Neural cell (in vitro differentiated cells): ENCODE measurements around the gene AFF3. TPM values are rescaled to one million over a fixed set of nuclear protein-coding genes. Genes with fewer than 3 reads are reported as not detected.

Experiments
- H2AFZ ChIP-seq: fragments of 200-600, 300-800 bp; sonication (generic), shearing (Covaris generic); 2 replicates; pipeline ENCODE4 v1.6.0; 2014; ENCODE audit warnings: low read depth, mild to moderate bottlenecking, antibody characterized with exemption, low read length, moderate library complexity
- H3F3A ChIP-seq: fragments of 200-600 bp; shearing (Covaris generic); 2 replicates; pipeline ENCODE4 v1.6.1; 2016; ENCODE audit warnings: mild to moderate bottlenecking, moderate library complexity, mixed read lengths, antibody characterized with exemption, low read length; ENCODE audit not compliant: insufficient read depth, poor library complexity, severe bottlenecking
- H3K27ac ChIP-seq: fragments of 200-600, 300-800 bp; sonication (generic), shearing (Covaris generic); 2 replicates; pipeline ENCODE4 v1.5.1; 2014; ENCODE audit warnings: mild to moderate bottlenecking, low read length, moderate library complexity
- H3K27me3 ChIP-seq: fragments of 300-800, 200-600 bp; sonication (generic), shearing (Covaris generic); 2 replicates; pipeline ENCODE4 v1.6.0; 2014; ENCODE audit warnings: mild to moderate bottlenecking, low read depth, low read length, moderate library complexity; ENCODE audit not compliant: insufficient read depth
- H3K36me3 ChIP-seq: fragments of 300-800, 200-600 bp; sonication (generic), shearing (Covaris generic); 2 replicates; pipeline ENCODE4 v1.5.1; 2014; ENCODE audit warnings: mild to moderate bottlenecking, antibody characterized with exemption, low read length, moderate library complexity; ENCODE audit not compliant: insufficient read depth
- H3K4me2 ChIP-seq: fragments of 300-800, 200-600 bp; sonication (generic), shearing (Covaris generic); 2 replicates; pipeline ENCODE4 v1.6.0; 2014; ENCODE audit warnings: mild to moderate bottlenecking, low read length
- H3K4me3 ChIP-seq: fragments of 300-800, 200-600 bp; sonication (generic), shearing (Covaris generic); 2 replicates; pipeline ENCODE4 v1.5.1; 2014; ENCODE audit warnings: mild to moderate bottlenecking, low read length, moderate library complexity
- H3K79me2 ChIP-seq: fragments of 200-600 bp; shearing (Covaris generic); replicated peaks from 2 replicates; pipeline ENCODE4 v1.6.0; 2014; ENCODE audit warnings: mild to moderate bottlenecking, low read length, moderate library complexity; ENCODE audit not compliant: insufficient read depth
- H3K9ac ChIP-seq: fragments of 300-800, 200-600 bp; sonication (generic), shearing (Covaris generic); 2 replicates; pipeline ENCODE4 v1.6.1; 2016; ENCODE audit warnings: mild to moderate bottlenecking, low read length, mixed read lengths
- H3K9me2 ChIP-seq: fragments of 200-600 bp; shearing (Covaris generic); 2 replicates; pipeline ENCODE4 v1.6.1; 2016; ENCODE audit warnings: mild to moderate bottlenecking, low read length, mixed read lengths; ENCODE audit not compliant: insufficient read depth
- H3K9me3 ChIP-seq: fragments of 200-600, 300-800 bp; sonication (generic), shearing (Covaris generic); 2 replicates; pipeline ENCODE4 v1.6.1; 2016; ENCODE audit warnings: mild to moderate bottlenecking, mixed run types, low read length, moderate library complexity, mixed read lengths
- H4K20me1 ChIP-seq: fragments of 200-600 bp; shearing (Covaris generic); 2 replicates; pipeline ENCODE4 v1.6.1; 2016; ENCODE audit warnings: mild to moderate bottlenecking, mixed run types; ENCODE audit not compliant: insufficient read depth
- CTCF ChIP-seq: fragments of 450-650 bp; IDR thresholded peaks from 2 replicates; pipeline ENCODE4 v1.5.1; 2014; ENCODE audit warnings: antibody characterized with exemption, mild to moderate bottlenecking, moderate library complexity; ENCODE audit not compliant: poor library complexity, severe bottlenecking
- EP300 ChIP-seq: fragments of 450-650 bp; conservative IDR thresholded peaks from 2 replicates; pipeline ENCODE4 v1.6.1; 2014; ENCODE audit warnings: antibody characterized with exemption, mild to moderate bottlenecking, moderate library complexity; ENCODE audit not compliant: poor library complexity, severe bottlenecking
- EZH2 ChIP-seq: fragments of 200-600, 300-800 bp; shearing (Covaris generic), sonication (generic); IDR thresholded peaks from 2 replicates; pipeline ENCODE4 v1.6.1; 2014; ENCODE audit warnings: antibody characterized with exemption, low read length, borderline replicate concordance, mild to moderate bottlenecking; ENCODE audit not compliant: insufficient read depth, poor library complexity, severe bottlenecking
- MXI1 ChIP-seq: fragments of 450-650 bp; conservative IDR thresholded peaks from 2 replicates; pipeline ENCODE4 v1.6.1; 2014; ENCODE audit warnings: antibody characterized with exemption, mild to moderate bottlenecking; ENCODE audit not compliant: poor library complexity, severe bottlenecking
- POLR2AphosphoS5 ChIP-seq: IDR thresholded peaks from 2 replicates; pipeline ENCODE4 v1.6.1; 2012
- RAD21 ChIP-seq: fragments of 450-650 bp; conservative IDR thresholded peaks from 2 replicates; pipeline ENCODE4 v1.6.1; 2014; ENCODE audit warnings: antibody characterized with exemption, mild to moderate bottlenecking, moderate library complexity
- SMC3 ChIP-seq: fragments of 450-650 bp; conservative IDR thresholded peaks from 2 replicates; pipeline ENCODE4 v1.6.1; 2014; ENCODE audit warnings: antibody characterized with exemption, mild to moderate bottlenecking, moderate library complexity; ENCODE audit not compliant: poor library complexity
- TAF1 ChIP-seq: IDR thresholded peaks from 2 replicates; pipeline ENCODE4 v1.6.1; 2012; ENCODE audit warnings: low read depth
- polyA plus RNA-seq: library from polyadenylated mRNA; depleted of rRNA; stranded (reverse); fragments of >200 nt; gene quantifications from 2 replicates; pipeline ENCODE4 v1.2.3, GENCODE V29; 2014
- TF ChIP-seq, protein P1 (sequence below): IDR thresholded peaks from 2 replicates; pipeline ENCODE4 v1.6.1; 2012; ENCODE audit warnings: borderline replicate concordance

The AFF3 gene
- polyA plus RNA-seq, 1 donor from 2014 or later: 5.1 TPM

DNA sequence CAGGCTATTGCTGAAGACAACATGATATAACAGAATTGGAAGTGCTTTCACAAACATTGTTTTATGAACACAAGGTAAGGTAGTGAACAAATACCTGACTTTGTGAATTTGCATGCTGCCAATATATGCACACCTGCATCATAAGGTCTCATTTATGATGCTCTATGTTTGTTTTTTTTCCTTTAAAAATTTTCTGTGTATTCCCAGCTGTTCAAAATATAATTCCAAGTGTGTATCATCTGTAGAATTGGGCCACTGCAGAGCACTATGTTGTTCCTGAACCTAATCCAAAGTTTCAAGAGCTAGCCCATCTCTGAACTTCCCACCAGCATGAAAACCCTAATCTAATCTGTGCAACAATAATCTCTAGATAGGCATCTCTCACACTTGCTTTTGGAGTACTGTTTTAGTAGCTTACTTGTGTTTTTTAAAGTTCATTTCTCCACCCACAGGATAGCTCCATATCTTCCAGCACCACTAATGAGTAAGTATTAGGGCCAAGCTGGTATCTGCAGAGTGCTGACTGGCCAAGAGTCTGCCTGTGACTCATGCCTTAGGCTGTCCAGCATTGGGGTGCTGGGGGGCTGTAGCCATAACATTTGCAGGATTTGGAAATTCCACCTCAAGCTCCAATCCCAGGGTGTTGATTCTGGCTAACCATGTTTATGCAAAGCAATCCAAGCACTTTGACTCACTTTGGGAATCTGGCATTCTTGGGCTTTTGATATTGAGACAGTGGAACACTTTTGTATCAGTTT lies 444.4 kb downstream of the AFF3 start:
- Histone ChIP-seq H3K9ac (no peak overlapping the region), H2AFZ (no peak overlapping the region), H3K36me3 (no peaks in the 10 kb centered on the region), H3K9me3 (no peaks in the 10 kb centered on the region), H3K9me2 (no peaks in the 10 kb centered on the region), H3K27me3 (no peaks in the 10 kb centered on the region), H3K4me2 (no peak overlapping the region), H3K79me2 (no peaks in the 10 kb centered on the region), H3F3A (no peaks in the 10 kb centered on the region), H3K27ac (no peak overlapping the region), H4K20me1 (no peaks in the 10 kb centered on the region), H3K4me3 (no peak overlapping the region)
- no peak for TF ChIP-seq EZH2
- TF ChIP-seq EP300: no peak
- TF ChIP-seq TAF1: no peak
- TF ChIP-seq RAD21: no peak
- no peak for TF ChIP-seq POLR2AphosphoS5
- TF ChIP-seq MXI1: no peak
- no peak for TF ChIP-seq CTCF
- TF ChIP-seq SMC3: no peak
- TF ChIP-seq, protein P1, sequence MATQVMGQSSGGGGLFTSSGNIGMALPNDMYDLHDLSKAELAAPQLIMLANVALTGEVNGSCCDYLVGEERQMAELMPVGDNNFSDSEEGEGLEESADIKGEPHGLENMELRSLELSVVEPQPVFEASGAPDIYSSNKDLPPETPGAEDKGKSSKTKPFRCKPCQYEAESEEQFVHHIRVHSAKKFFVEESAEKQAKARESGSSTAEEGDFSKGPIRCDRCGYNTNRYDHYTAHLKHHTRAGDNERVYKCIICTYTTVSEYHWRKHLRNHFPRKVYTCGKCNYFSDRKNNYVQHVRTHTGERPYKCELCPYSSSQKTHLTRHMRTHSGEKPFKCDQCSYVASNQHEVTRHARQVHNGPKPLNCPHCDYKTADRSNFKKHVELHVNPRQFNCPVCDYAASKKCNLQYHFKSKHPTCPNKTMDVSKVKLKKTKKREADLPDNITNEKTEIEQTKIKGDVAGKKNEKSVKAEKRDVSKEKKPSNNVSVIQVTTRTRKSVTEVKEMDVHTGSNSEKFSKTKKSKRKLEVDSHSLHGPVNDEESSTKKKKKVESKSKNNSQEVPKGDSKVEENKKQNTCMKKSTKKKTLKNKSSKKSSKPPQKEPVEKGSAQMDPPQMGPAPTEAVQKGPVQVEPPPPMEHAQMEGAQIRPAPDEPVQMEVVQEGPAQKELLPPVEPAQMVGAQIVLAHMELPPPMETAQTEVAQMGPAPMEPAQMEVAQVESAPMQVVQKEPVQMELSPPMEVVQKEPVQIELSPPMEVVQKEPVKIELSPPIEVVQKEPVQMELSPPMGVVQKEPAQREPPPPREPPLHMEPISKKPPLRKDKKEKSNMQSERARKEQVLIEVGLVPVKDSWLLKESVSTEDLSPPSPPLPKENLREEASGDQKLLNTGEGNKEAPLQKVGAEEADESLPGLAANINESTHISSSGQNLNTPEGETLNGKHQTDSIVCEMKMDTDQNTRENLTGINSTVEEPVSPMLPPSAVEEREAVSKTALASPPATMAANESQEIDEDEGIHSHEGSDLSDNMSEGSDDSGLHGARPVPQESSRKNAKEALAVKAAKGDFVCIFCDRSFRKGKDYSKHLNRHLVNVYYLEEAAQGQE: no peak

GRCh38 chr2:99695944-99696253 lies 446.5 kb downstream of the AFF3 start:
- H3K9me2 ChIP-seq: no peaks in the 10 kb centered on the region
- no peaks in the 10 kb centered on the region for H3K36me3 ChIP-seq
- no peaks in the 10 kb centered on the region for H3F3A ChIP-seq
- TF ChIP-seq, protein P1: no peak
- TF ChIP-seq POLR2AphosphoS5: no peak
- TF ChIP-seq SMC3: no peak
- TF ChIP-seq TAF1: no peak
- no peak for TF ChIP-seq RAD21
- H4K20me1 ChIP-seq: no peaks in the 10 kb centered on the region
- H3K9me3 ChIP-seq: no peaks in the 10 kb centered on the region
- H3K27me3 ChIP-seq: no peaks in the 10 kb centered on the region
- H2AFZ ChIP-seq: no peak overlapping the region
- H3K27ac ChIP-seq: no peak overlapping the region
- no peak overlapping the region for H3K4me3 ChIP-seq
- no peak overlapping the region for H3K4me2 ChIP-seq
- no peaks in the 10 kb centered on the region for H3K79me2 ChIP-seq
- no peak overlapping the region for H3K9ac ChIP-seq
